IMR-90 (cell line): ENCODE data around the gene SLITRK1. TPM values are rescaled to one million over a fixed set of nuclear protein-coding genes. Genes with fewer than 3 reads are reported as not detected.

Experiments used
- ATAC-seq: fragments of 200-7000 bp; cut with Tn5 transposase; 2 replicates; pipeline ENCODE4 v1.9.1; 2020; ENCODE audit warnings: low read depth, mild to moderate bottlenecking, moderate library complexity
- BruUV-seq: library from RNA; stranded (reverse); fragments of 400-500 nt; replicated peaks from 2 replicates; lab custom pipeline; 2021; lab: Mats Ljungman, UMichigan
- CTCF ChIA-PET: fragments of 300-600 bp; formaldehyde crosslinking; extraction: SDS; loops from one replicate; lab custom pipeline; 2021; ENCODE audit warnings: antibody characterized with exemption; lab: Yijun Ruan, JAX
- POLR2A ChIA-PET: fragments of 300-600 bp; sonication (Branson Sonifier 250); formaldehyde crosslinking; loops from one replicate; lab custom pipeline; 2022; ENCODE audit warnings: antibody characterized with exemption; ENCODE audit not compliant: unreplicated experiment; lab: Charles Lee
- DNase-seq: peaks from one replicate; pipeline ENCODE4 v3.0.0; 2013
- H2AFZ ChIP-seq: replicated peaks from 2 replicates; pipeline ENCODE3; 2013; ENCODE audit warnings: low read length, mild to moderate bottlenecking; ENCODE audit not compliant: poor library complexity
- H2AK5ac ChIP-seq: 2 replicates; pipeline ENCODE4 v1.6.1; 2013; ENCODE audit warnings: low read depth, low read length, inconsistent platforms
- H2AK9ac ChIP-seq: replicated peaks from 2 replicates; pipeline ENCODE3; 2013; ENCODE audit warnings: mild to moderate bottlenecking, low read depth, low read length, moderate library complexity; ENCODE audit not compliant: poor library complexity
- H2BK120ac ChIP-seq: 2 replicates; pipeline ENCODE4 v1.6.1; 2013; ENCODE audit warnings: low read depth, low read length, inconsistent platforms
- H2BK15ac ChIP-seq: 3 replicates; pipeline ENCODE4 v1.6.1; 2013; ENCODE audit warnings: low read depth, low read length, inconsistent platforms
- H2BK20ac ChIP-seq: 2 replicates; pipeline ENCODE4 v1.6.1; 2013; ENCODE audit warnings: low read depth, mild to moderate bottlenecking, inconsistent platforms, low read length, moderate library complexity
- H2BK5ac ChIP-seq: 2 replicates; pipeline ENCODE4 v1.6.1; 2013; ENCODE audit warnings: mild to moderate bottlenecking, low read depth, low read length, inconsistent platforms; ENCODE audit not compliant: poor library complexity, severe bottlenecking
- H3K14ac ChIP-seq: replicated peaks from 2 replicates; pipeline ENCODE4 v1.6.1; 2013; ENCODE audit warnings: low read depth, low read length, inconsistent platforms
- H3K18ac ChIP-seq: 2 replicates; pipeline ENCODE4 v1.6.1; 2013; ENCODE audit warnings: low read depth, low read length, control low read depth
- H3K23ac ChIP-seq: 2 replicates; pipeline ENCODE4 v1.6.1; 2013; ENCODE audit warnings: low read depth, low read length, inconsistent platforms
- H3K27ac ChIP-seq: 2 replicates; pipeline ENCODE4 v1.5.1; 2013; ENCODE audit warnings: mild to moderate bottlenecking, control low read depth, low read length; ENCODE audit not compliant: insufficient read depth
- H3K27me3 ChIP-seq: 2 replicates; pipeline ENCODE4 v1.6.1; 2013; ENCODE audit warnings: low read length; ENCODE audit not compliant: control insufficient read depth, insufficient read depth
- H3K36me3 ChIP-seq: 2 replicates; pipeline ENCODE4 v1.6.1; 2013; ENCODE audit warnings: low read length, mixed read lengths; ENCODE audit not compliant: control insufficient read depth, insufficient read depth
- H3K4ac ChIP-seq: 2 replicates; pipeline ENCODE4 v1.6.1; 2013; ENCODE audit warnings: low read depth, low read length, inconsistent platforms
- H3K4me1 ChIP-seq: 2 replicates; pipeline ENCODE4 v1.6.1; 2013; ENCODE audit warnings: low read length, mixed read lengths; ENCODE audit not compliant: control insufficient read depth, insufficient read depth
- H3K4me2 ChIP-seq: 2 replicates; pipeline ENCODE4 v1.6.1; 2013; ENCODE audit warnings: low read depth, mild to moderate bottlenecking, control low read depth, low read length, moderate library complexity
- H3K4me3 ChIP-seq: 2 replicates; pipeline ENCODE4 v1.5.1; 2013; ENCODE audit warnings: low read depth, mild to moderate bottlenecking, control low read depth, low read length, moderate library complexity; ENCODE audit not compliant: insufficient read depth
- H3K56ac ChIP-seq: 2 replicates; pipeline ENCODE4 v1.6.1; 2013; ENCODE audit warnings: low read length, inconsistent platforms; ENCODE audit not compliant: insufficient read depth; ENCODE audit errors: extremely low read depth
- H3K79me1 ChIP-seq, 2 experiments: 2 replicates each; pipeline ENCODE4 v1.6.1; 2013; ENCODE audit warnings: low read length in 2 of 2, inconsistent platforms in 1 of 2, low read depth in 1 of 2
- H3K9ac ChIP-seq: 2 replicates; pipeline ENCODE4 v1.6.1; 2013; ENCODE audit warnings: low read depth, low read length, control low read depth
- H3K9me1 ChIP-seq: 2 replicates; pipeline ENCODE4 v1.6.1; 2013; ENCODE audit warnings: low read length, inconsistent platforms; ENCODE audit not compliant: insufficient read depth
- H3K9me3 ChIP-seq: 2 replicates; pipeline ENCODE4 v1.6.1; 2013; ENCODE audit warnings: low read length; ENCODE audit not compliant: control insufficient read depth, insufficient read depth
- H4K20me1 ChIP-seq: 2 replicates; pipeline ENCODE4 v1.6.1; 2013; ENCODE audit warnings: low read length, inconsistent platforms; ENCODE audit not compliant: insufficient read depth
- H4K5ac ChIP-seq: 2 replicates; pipeline ENCODE4 v1.6.1; 2013; ENCODE audit warnings: mild to moderate bottlenecking, low read depth, low read length, control low read depth
- H4K8ac ChIP-seq, 2 experiments: 2 replicates each; pipeline ENCODE4 v1.6.1; 2013; ENCODE audit warnings: low read depth in 2 of 2, low read length in 2 of 2, control low read depth in 1 of 2, inconsistent platforms in 1 of 2
- H4K91ac ChIP-seq: 2 replicates; pipeline ENCODE4 v1.6.1; 2013; ENCODE audit warnings: low read depth, low read length, inconsistent platforms; ENCODE audit not compliant: insufficient read depth
- CEBPB ChIP-seq: IDR thresholded peaks from 2 replicates; pipeline ENCODE4 v1.6.1; 2012; ENCODE audit warnings: low read depth, low read length, improper control_type of control experiment
- MAFK ChIP-seq: IDR thresholded peaks from 2 replicates; pipeline ENCODE4 v1.6.1; 2012; ENCODE audit warnings: low read depth, low read length, improper control_type of control experiment
- MAZ ChIP-seq: IDR thresholded peaks from 2 replicates; pipeline ENCODE4 v1.6.1; 2012; ENCODE audit warnings: low read depth, mild to moderate bottlenecking, low read length, improper control_type of control experiment, moderate library complexity, borderline replicate concordance
- RAD21 ChIP-seq: IDR thresholded peaks from 2 replicates; pipeline ENCODE4 v1.6.1; 2012; ENCODE audit warnings: low read length, improper control_type of control experiment
- RCOR1 ChIP-seq: IDR thresholded peaks from 2 replicates; pipeline ENCODE4 v1.6.1; 2012; ENCODE audit warnings: mild to moderate bottlenecking, low read length, improper control_type of control experiment; ENCODE audit not compliant: insufficient replicate concordance
- SMC3 ChIP-seq: fragments of 150-350 bp; IDR thresholded peaks from 2 replicates; pipeline ENCODE4 v1.6.1; 2016; ENCODE audit warnings: low read depth, mild to moderate bottlenecking, antibody characterized with exemption, low read length, moderate library complexity
- WGBS, 2 experiments: methylation state at CpG; one replicate each; pipeline versions ENCODE4 v1.1.5 to v1.1.7; 2013; ENCODE audit warnings: missing lambda C conversion rate in 2 of 2; ENCODE audit not compliant: insufficient read length in 1 of 2; ENCODE audit errors: extremely low coverage in 2 of 2; 5-methylcytosine and 5-hydroxymethylcytosine counted together
- dilution Hi-C: fragments of 300-500 bp; cut with HindIII; formaldehyde crosslinking; loops from one replicate; pipeline ENCODE4 v1.14.3; 2018; ENCODE audit warnings: low sequenced_read_pairs; ENCODE audit not compliant: unreplicated experiment
- in situ Hi-C: fragments of 300-500 bp; cut with MboI; formaldehyde crosslinking; loops from 3 replicates; pipeline ENCODE4 v1.14.3; 2019; ENCODE audit warnings: low sequenced_read_pairs, inconsistent platforms, mixed read lengths
- intact Hi-C: fragments of 100-400 bp; cut with micrococcal nuclease; formaldehyde crosslinking; loops from 2 replicates; pipeline ENCODE4 v1.10.0; 2022
- polyA plus RNA-seq, 3 experiments: library from polyadenylated mRNA; depleted of rRNA; stranded (reverse); fragments of >200 nt; gene quantifications; 2 replicates each; pipeline ENCODE4 v1.2.3, GENCODE V29; 2012; ENCODE audit warnings: low replicate concordance in 1 of 3
- total RNA-seq: library from RNA; depleted of rRNA; stranded (reverse); fragments of >200 nt; gene quantifications from 2 replicates; pipeline ENCODE4 v1.2.3, GENCODE V29; 2012

The SLITRK1 gene
- total and polyA plus RNA-seq, 2 of the 4 experiments (the other 2 are of a cell fraction) = under 0.01 to 0.07 TPM

- H2AFZ ChIP-seq = no peak overlapping the region
- H4K91ac ChIP-seq = no peak overlapping the region
- H3K9ac ChIP-seq = no peak overlapping the region
- H3K9me1 ChIP-seq = no peaks in the 10 kb centered on the region
- no peaks in the 10 kb centered on the region for H3K9me3 ChIP-seq
- WGBS, 2 experiments = no CpG with 5 or more reads among the region's 3 CpGs
- H2BK15ac ChIP-seq = no peak overlapping the region
- in situ Hi-C loops = no loop called here
- no peak overlapping the region for H3K23ac ChIP-seq
- H3K27me3 ChIP-seq = no peaks in the 10 kb centered on the region
- H3K36me3 ChIP-seq = no peaks in the 10 kb centered on the region
- H3K56ac ChIP-seq = no peak overlapping the region
- TF ChIP-seq RCOR1 (no peak), SMC3 (no peak), MAFK (no peak), RAD21 (no peak), MAZ (no peak), CEBPB (peak; percentile 73)
- H3K4me2 ChIP-seq = no peak overlapping the region
- POLR2A ChIA-PET = no interaction called here
- H3K4ac ChIP-seq = no peak overlapping the region
- H4K8ac ChIP-seq = no peak overlapping the region
- no peak overlapping the region for H4K5ac ChIP-seq
- no peak overlapping the region for H3K18ac ChIP-seq
- CTCF ChIA-PET = no interaction called here
- H3K4me3 ChIP-seq = no peak overlapping the region
- no peak overlapping the region for H2AK9ac ChIP-seq
- H3K79me1 ChIP-seq = no peaks in the 10 kb centered on the region
- DNase-seq (no peak), ATAC-seq (no peak)
- no peak overlapping the region for H2AK5ac ChIP-seq
- H3K4me1 ChIP-seq = no peaks in the 10 kb centered on the region
- no peak overlapping the region for H2BK5ac ChIP-seq
- H2BK20ac ChIP-seq = no peak overlapping the region
- no peak overlapping the region for H2BK120ac ChIP-seq
- dilution Hi-C loops = no loop called here
- H3K27ac ChIP-seq = no peak overlapping the region
- H4K20me1 ChIP-seq = no peaks in the 10 kb centered on the region
- intact Hi-C loops = no loop called here
- H3K14ac ChIP-seq = no peak overlapping the region
- BruUV-seq = no TSS peak
These were observed 8.1 kb upstream of the SLITRK1 start for GRCh38 chr13:83890358-83890757.
